HG02970 (cell line): ENCODE measurements around the gene TWSG1.

ENCODE experiments used
- ATAC-seq: cut with Tn5 transposase; IDR thresholded peaks from one replicate; pipeline ENCODE4 v1.9.1; 2021; ENCODE audit warnings: mild to moderate bottlenecking, moderate library complexity, moderate number of reproducible peaks; ENCODE audit not compliant: unreplicated experiment, low FRiP score

TWSG1 gene

GRCh38 chr18:9334329-9334972 lies at the start of gene TWSG1:
TSS of gene TWSG1 (plus strand) at chr18:9334773. CDS start at chr18:9337230, 2,457 bp downstream.
- peak; percentile 83 for ATAC-seq

GRCh38 chr18:9285604-9286003 lies 49.0 kb upstream of the TWSG1 start:
- ATAC-seq, result no peak

- ATAC-seq, result no peak
Measured at GRCh38 chr18:9287036-9287435, 47.5 kb upstream of the TWSG1 start.

- ATAC-seq, result no peak
Measured at GRCh38 chr18:9289698-9290097, 44.9 kb upstream of the TWSG1 start.

- ATAC-seq, result no peak
Measured at GRCh38 chr18:9290156-9290555, 44.4 kb upstream of the TWSG1 start.

GRCh38 chr18:9292047-9292446 lies 42.5 kb upstream of the TWSG1 start:
- no peak for ATAC-seq

- no peak for ATAC-seq
Measured at GRCh38 chr18:9293948-9294347, 40.6 kb upstream of the TWSG1 start.

- ATAC-seq, result no peak
Measured at GRCh38 chr18:9296233-9297006, 38.2 kb upstream of the TWSG1 start.

- ATAC-seq, result no peak
Measured at GRCh38 chr18:9297007-9297393, 37.6 kb upstream of the TWSG1 start.

- ATAC-seq, result no peak
Measured at GRCh38 chr18:9304388-9305070, 30.0 kb upstream of the TWSG1 start.

- no peak for ATAC-seq
Measured at GRCh38 chr18:9319333-9319732, 15.2 kb upstream of the TWSG1 start.

- no peak for ATAC-seq
Measured at GRCh38 chr18:9321017-9321452, 13.5 kb upstream of the TWSG1 start.

- ATAC-seq, result no peak
Measured at GRCh38 chr18:9321736-9322135, 12.8 kb upstream of the TWSG1 start.

GRCh38 chr18:9322744-9323143 lies 11.8 kb upstream of the TWSG1 start:
- no peak for ATAC-seq

- no peak for ATAC-seq
Measured at GRCh38 chr18:9323750-9324445, 10.7 kb upstream of the TWSG1 start.

- no peak for ATAC-seq
Measured at GRCh38 chr18:9325716-9326115, 8.9 kb upstream of the TWSG1 start.

- no peak for ATAC-seq
Measured at GRCh38 chr18:9328776-9329175, 5.8 kb upstream of the TWSG1 start.

GRCh38 chr18:9329471-9329870 lies 5.1 kb upstream of the TWSG1 start:
- ATAC-seq, result no peak

GRCh38 chr18:9330419-9330818 lies 4.2 kb upstream of the TWSG1 start:
- ATAC-seq, result no peak

- ATAC-seq, result peak; percentile 13
Measured at GRCh38 chr18:9333441-9334328, 888 bp upstream of the TWSG1 start.
